Panc1 (cell line): ENCODE results near the gene OR4S2.

ENCODE experiments used
- POLR2AphosphoS5 ChIP-seq: IDR thresholded peaks from 2 replicates; pipeline ENCODE4 v1.6.1; 2012; ENCODE audit warnings: mild to moderate bottlenecking, low read depth, low read length, moderate library complexity
- TF ChIP-seq, protein P1 (sequence below): fragments of 450-650 bp; IDR thresholded peaks from 2 replicates; pipeline ENCODE4 v1.5.1; 2017; ENCODE audit warnings: mild to moderate bottlenecking

DNA sequence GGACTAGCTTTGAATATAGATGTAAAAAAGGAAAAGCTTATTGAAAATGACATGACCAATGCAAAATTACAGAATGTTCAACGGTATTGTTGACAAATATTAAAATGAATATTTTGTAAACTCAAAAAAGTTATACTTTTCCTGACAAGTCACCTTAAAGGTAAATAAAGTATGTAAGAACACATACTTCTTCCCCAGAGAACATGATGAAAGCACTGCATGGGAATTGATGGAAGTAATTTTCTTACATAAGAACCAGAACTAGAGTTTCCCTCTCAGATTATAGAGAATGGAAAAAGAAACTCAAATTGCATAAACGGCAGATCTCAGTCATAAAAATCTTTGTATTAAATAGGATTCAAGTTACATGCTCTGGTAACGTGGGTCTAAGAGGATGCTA, 13.3 kb upstream of the OR4S2 start, which contains the start of gene OR4P4:
- TF ChIP-seq POLR2AphosphoS5, result no peak
- TF ChIP-seq, protein P1, sequence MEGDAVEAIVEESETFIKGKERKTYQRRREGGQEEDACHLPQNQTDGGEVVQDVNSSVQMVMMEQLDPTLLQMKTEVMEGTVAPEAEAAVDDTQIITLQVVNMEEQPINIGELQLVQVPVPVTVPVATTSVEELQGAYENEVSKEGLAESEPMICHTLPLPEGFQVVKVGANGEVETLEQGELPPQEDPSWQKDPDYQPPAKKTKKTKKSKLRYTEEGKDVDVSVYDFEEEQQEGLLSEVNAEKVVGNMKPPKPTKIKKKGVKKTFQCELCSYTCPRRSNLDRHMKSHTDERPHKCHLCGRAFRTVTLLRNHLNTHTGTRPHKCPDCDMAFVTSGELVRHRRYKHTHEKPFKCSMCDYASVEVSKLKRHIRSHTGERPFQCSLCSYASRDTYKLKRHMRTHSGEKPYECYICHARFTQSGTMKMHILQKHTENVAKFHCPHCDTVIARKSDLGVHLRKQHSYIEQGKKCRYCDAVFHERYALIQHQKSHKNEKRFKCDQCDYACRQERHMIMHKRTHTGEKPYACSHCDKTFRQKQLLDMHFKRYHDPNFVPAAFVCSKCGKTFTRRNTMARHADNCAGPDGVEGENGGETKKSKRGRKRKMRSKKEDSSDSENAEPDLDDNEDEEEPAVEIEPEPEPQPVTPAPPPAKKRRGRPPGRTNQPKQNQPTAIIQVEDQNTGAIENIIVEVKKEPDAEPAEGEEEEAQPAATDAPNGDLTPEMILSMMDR, result no peak
